HL-60 (cell line): Measurements from ENCODE around the gene CYTH4.
"Not testable (repeated sequence)": the region's sequence is repeated elsewhere in the genome, so short reads cannot be mapped to it uniquely, and the experiment has no call there.

Source experiments
- DNase-seq, 2 experiments: peaks; one replicate each; pipeline ENCODE4 v3.0.0-alpha.2; 2010 to 2020; ENCODE audit warnings: low read depth in 1 of 2, low spot score in 1 of 2
- H3K27ac ChIP-seq: fragments of 250-450 bp; sonication (Bioruptor Pico); replicated peaks from 2 replicates; pipeline ENCODE4 v1.5.1; 2020; ENCODE audit warnings: mild to moderate bottlenecking, moderate library complexity
- H3K27me3 ChIP-seq: fragments of 250-450 bp; sonication (Bioruptor Pico); 2 replicates; pipeline ENCODE4 v1.5.1; 2021; ENCODE audit warnings: mild to moderate bottlenecking, moderate library complexity; ENCODE audit not compliant: insufficient read depth, poor library complexity, severe bottlenecking
- H3K4me3 ChIP-seq: replicated peaks from 2 replicates; pipeline ENCODE4 v1.5.1; 2011; ENCODE audit warnings: mild to moderate bottlenecking, control low read depth, low read length; ENCODE audit not compliant: insufficient read depth
- CTCF ChIP-seq: IDR thresholded peaks from one replicate; pipeline ENCODE4 v1.5.1; 2011; ENCODE audit warnings: low read length, control low read depth, inconsistent platforms; ENCODE audit not compliant: insufficient read depth
- GABPA ChIP-seq: IDR thresholded peaks from 2 replicates; pipeline ENCODE4 v1.6.1; 2012; ENCODE audit warnings: low read depth
- POLR2AphosphoS5 ChIP-seq: IDR thresholded peaks from 2 replicates; pipeline ENCODE4 v1.6.1; 2012; ENCODE audit warnings: low read depth
- REST ChIP-seq: IDR thresholded peaks from 2 replicates; pipeline ENCODE4 v1.6.1; 2012; ENCODE audit warnings: low read depth; ENCODE audit not compliant: insufficient replicate concordance
- SPI1 ChIP-seq: IDR thresholded peaks from 2 replicates; pipeline ENCODE4 v1.6.1; 2012; ENCODE audit warnings: low read depth, mild to moderate bottlenecking, borderline replicate concordance

CYTH4 gene

GRCh38 chr22:37325039-37325395 is 42.7 kb downstream of the CYTH4 start:
- Histone ChIP-seq H3K27ac (no peak overlapping the region), H3K4me3 (no peak overlapping the region), H3K27me3 (peaks cover 60% of the 10 kb centered on the region)
- no peak for DNase-seq
- TF ChIP-seq SPI1 = no peak

GRCh38 chr22:37326726-37327125 is 44.4 kb downstream of the CYTH4 start:
- H3K27me3 ChIP-seq = peaks cover 56% of the 10 kb centered on the region
- no peak overlapping the region for H3K27ac ChIP-seq
- DNase-seq = no peak
- TF ChIP-seq GABPA = no peak
- H3K4me3 ChIP-seq = no peak overlapping the region

- no peak for TF ChIP-seq GABPA
- no peak for TF ChIP-seq REST
- no peak for TF ChIP-seq CTCF
- no peak for TF ChIP-seq SPI1
- no peak for TF ChIP-seq POLR2AphosphoS5
- H3K27ac ChIP-seq = no peak overlapping the region
- peaks cover 51% of the 10 kb centered on the region for H3K27me3 ChIP-seq
- no peak overlapping the region for H3K4me3 ChIP-seq
- no peak for DNase-seq
These were observed 45.7 kb downstream of the CYTH4 start for GRCh38 chr22:37328017-37328416.

GRCh38 chr22:37328538-37329237 is 46.4 kb downstream of the CYTH4 start:
- H3K4me3 ChIP-seq, DNase-seq, H3K27ac ChIP-seq: not testable (repeated sequence)
- H3K27me3 ChIP-seq = peaks cover 47% of the 10 kb centered on the region

- Histone ChIP-seq H3K4me3 (no peak overlapping the region), H3K27ac (no peak overlapping the region), H3K27me3 (peaks cover 46% of the 10 kb centered on the region)
- DNase-seq = no peak
- TF ChIP-seq SPI1 (no peak), REST (no peak), CTCF (no peak), POLR2AphosphoS5 (no peak), GABPA (no peak)
These were observed 47.2 kb downstream of the CYTH4 start for GRCh38 chr22:37329238-37330140.
